AG04449 (cell line): Measurements from ENCODE around the gene EFL1.
"Not testable (repeated sequence)": the region's sequence is repeated elsewhere in the genome, so short reads cannot be mapped to it uniquely, and the experiment has no call there.

Source experiments
- CTCF ChIA-PET: fragments of 350-600 bp; formaldehyde crosslinking; extraction: SDS; loops from one replicate; lab custom pipeline; 2021; ENCODE audit warnings: antibody characterized with exemption; lab: Yijun Ruan, JAX
- POLR2A ChIA-PET: fragments of 400-600, 350-600 bp; formaldehyde crosslinking; extraction: SDS; loops from one replicate; lab custom pipeline; 2020; ENCODE audit warnings: antibody characterized with exemption, inconsistent platforms; lab: Yijun Ruan, JAX
- DNase-seq: peaks from one replicate; pipeline ENCODE4 v3.0.0-alpha.2; 2010; ENCODE audit warnings: low read depth, low spot score
- H3K4me3 ChIP-seq: 2 replicates; pipeline ENCODE4 v1.5.1; 2011; ENCODE audit warnings: low read depth, mild to moderate bottlenecking, control low read depth, low read length
- TF ChIP-seq, protein P1 (sequence below): IDR thresholded peaks from one replicate; pipeline ENCODE4 v1.5.1; 2011; ENCODE audit warnings: mild to moderate bottlenecking, moderate library complexity, low read length, control low read depth, inconsistent platforms; ENCODE audit not compliant: insufficient read depth; ENCODE audit errors: missing control alignments

The EFL1 gene

GRCh38 chr15:82304778-82305090 lies 42.2 kb upstream of the EFL1 start:
- H3K4me3 ChIP-seq = no peak overlapping the region
- DNase-seq = no peak
- TF ChIP-seq, protein P1, sequence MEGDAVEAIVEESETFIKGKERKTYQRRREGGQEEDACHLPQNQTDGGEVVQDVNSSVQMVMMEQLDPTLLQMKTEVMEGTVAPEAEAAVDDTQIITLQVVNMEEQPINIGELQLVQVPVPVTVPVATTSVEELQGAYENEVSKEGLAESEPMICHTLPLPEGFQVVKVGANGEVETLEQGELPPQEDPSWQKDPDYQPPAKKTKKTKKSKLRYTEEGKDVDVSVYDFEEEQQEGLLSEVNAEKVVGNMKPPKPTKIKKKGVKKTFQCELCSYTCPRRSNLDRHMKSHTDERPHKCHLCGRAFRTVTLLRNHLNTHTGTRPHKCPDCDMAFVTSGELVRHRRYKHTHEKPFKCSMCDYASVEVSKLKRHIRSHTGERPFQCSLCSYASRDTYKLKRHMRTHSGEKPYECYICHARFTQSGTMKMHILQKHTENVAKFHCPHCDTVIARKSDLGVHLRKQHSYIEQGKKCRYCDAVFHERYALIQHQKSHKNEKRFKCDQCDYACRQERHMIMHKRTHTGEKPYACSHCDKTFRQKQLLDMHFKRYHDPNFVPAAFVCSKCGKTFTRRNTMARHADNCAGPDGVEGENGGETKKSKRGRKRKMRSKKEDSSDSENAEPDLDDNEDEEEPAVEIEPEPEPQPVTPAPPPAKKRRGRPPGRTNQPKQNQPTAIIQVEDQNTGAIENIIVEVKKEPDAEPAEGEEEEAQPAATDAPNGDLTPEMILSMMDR = no peak
- ChIA-PET CTCF (no interaction called here), POLR2A (no interaction called here)

DNA sequence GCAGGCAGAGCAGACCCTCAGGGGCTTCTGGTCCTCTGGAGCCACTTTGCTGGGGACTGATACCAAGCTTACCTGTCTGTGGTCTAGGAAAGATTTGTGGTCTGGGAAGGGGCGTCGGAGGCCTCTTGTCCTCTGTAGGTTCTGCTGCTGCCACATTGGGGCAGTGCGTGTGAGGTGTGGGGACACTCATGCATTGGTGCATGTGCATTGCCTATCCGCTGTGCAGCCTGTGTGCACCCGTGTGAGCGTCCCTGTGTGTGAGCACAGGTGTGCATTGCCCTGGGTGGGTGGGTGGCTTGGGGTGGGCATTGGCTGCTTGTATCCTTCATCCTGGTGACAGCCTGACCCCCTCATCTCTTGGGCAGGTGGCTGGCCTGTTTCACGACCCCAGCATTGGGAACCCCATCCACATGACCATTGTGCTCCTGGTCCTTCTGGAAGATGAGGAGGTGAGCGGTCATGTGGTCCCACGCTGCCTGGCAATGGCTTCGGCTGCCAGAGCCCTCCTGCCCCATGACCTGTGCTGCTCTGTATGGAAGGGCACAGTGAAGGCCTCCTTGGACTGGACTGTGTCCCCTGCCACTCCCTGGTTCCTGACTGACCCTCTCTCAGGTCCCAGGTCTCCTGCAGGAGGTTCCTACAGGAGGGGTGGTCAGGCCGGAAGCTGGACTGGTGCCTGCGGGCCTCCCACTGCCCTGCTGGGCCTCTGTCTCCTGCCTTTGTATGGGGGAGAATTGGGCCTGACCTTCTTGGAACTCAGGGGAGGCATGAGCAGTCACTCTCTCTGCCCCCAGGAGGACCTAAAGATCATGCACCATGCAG lies 41.6 kb upstream of the EFL1 start:
- H3K4me3 ChIP-seq = no peak overlapping the region
- ChIA-PET CTCF (no interaction called here), POLR2A (no interaction called here)
- DNase-seq = no peak
- TF ChIP-seq, protein P1 = no peak

- POLR2A ChIA-PET = no interaction called here
- DNase-seq = no peak
- CTCF ChIA-PET = no interaction called here
- TF ChIP-seq, protein P1 = no peak
- no peak overlapping the region for H3K4me3 ChIP-seq
Observed at GRCh38 chr15:82301296-82302016, 38.9 kb upstream of the EFL1 start.

DNA sequence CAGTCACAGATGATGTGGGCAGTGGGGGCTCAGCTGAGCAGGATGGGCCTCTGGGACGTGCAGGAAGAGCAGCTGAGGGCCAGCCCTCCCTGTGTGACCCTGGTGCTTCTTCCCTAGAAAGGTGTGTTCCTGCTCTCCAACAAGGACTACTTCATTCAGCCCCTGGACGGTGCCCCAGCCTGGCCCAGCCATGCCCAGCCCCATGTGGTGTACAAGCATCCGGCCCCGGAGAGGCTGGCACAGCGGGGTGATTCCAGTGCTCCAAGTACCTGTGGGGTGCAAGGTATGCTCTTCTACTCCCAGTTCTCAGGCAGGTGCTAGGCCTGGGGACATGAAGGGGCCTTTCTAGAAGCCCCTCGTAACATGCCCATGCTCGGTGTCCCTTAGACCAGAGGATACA lies 38.3 kb upstream of the EFL1 start:
- CTCF ChIA-PET = no interaction called here
- POLR2A ChIA-PET = no interaction called here
- no peak overlapping the region for H3K4me3 ChIP-seq
- TF ChIP-seq, protein P1 = no peak
- no peak for DNase-seq

DNA sequence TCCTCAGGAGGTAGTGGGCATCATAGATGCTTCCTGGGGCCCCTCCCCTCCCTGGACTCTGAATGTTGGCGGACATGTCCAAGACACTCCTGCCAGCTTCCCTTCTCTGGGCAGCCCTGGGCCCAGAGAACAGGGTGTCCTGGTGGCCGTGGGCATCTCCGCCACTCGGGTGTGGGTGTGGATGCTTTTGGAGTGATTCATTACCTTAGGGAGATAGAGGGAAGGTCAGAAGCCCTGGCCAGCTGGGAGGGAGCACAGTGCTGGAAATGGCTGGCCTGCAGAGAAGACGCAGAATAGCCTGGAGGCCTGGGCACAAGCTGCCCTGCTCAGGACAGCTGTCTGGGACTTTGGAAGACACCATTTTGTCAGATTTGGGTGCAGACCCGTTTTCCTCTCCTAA lies 37.8 kb upstream of the EFL1 start:
- not testable (repeated sequence) for DNase-seq

DNA sequence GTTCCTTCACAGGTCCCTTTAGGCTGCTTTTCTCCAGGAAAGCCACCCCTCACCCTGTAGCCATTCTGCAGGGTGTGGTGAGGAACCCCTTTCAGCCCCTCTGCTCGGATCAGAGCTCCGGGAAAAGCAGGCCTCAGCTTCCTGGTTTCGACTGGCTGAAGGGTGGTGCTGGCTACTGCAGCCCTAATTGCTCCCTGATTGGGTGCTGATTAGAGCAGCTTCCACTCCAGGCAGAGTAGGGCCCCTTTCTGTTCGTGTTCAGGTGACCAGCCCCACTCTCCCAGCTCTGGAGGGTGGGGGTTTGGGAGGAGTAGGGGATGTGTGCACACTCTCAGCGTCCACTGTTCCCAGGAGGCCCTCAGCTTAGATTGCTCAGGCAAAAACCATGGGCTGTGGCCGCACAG lies 37.0 kb upstream of the EFL1 start:
- DNase-seq, POLR2A ChIA-PET, H3K4me3 ChIP-seq, CTCF ChIA-PET: not testable (repeated sequence)

More for the DNA sequence above, 37.8 kb upstream of the EFL1 start:
- CTCF ChIA-PET, POLR2A ChIA-PET, H3K4me3 ChIP-seq: not testable (repeated sequence)

GRCh38 chr15:82298520-82298919 lies 36.0 kb upstream of the EFL1 start:
- TF ChIP-seq, protein P1 = no peak
- DNase-seq = no peak
- no peak overlapping the region for H3K4me3 ChIP-seq
- ChIA-PET CTCF (no interaction called here), POLR2A (no interaction called here)
